ENCODE data around the gene TRMT10C. TPM values are rescaled to one million over a fixed set of nuclear protein-coding genes. Genes with fewer than 3 reads are reported as not detected.
"Not testable (repeated sequence)": the region's sequence is repeated elsewhere in the genome, so short reads cannot be mapped to it uniquely, and the experiment has no call there.

The TRMT10C gene
- polyA plus RNA-seq, 1 of the 3 experiments (the other 2 are of a cell fraction), result 13.7 TPM

DNA sequence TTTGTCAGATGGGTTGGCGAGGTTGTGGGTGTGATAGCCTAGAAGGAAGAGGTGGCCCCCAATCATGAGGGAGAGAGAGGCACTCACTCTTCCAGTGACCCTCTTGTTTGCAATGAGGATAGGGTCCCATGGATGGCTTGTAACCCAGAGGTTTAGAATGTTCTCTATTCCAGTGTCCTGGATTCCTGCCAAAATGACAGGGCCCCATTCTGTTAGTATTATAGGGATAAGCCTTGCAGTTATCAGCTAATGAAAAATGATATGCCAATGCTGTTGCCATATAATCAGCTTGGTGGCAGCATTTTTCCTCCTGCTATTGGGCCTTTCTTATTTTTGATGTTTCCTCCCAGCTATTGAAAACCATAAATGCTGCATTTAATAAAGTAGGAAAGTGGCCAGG, 25.4 kb upstream of the TRMT10C start (continued):
- TF ChIP-seq, protein P1, sequence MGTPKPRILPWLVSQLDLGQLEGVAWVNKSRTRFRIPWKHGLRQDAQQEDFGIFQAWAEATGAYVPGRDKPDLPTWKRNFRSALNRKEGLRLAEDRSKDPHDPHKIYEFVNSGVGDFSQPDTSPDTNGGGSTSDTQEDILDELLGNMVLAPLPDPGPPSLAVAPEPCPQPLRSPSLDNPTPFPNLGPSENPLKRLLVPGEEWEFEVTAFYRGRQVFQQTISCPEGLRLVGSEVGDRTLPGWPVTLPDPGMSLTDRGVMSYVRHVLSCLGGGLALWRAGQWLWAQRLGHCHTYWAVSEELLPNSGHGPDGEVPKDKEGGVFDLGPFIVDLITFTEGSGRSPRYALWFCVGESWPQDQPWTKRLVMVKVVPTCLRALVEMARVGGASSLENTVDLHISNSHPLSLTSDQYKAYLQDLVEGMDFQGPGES (IDR thresholded peaks at IDR 0.05; ENCODE audit: low read depth, low read length), result no peak

DNA sequence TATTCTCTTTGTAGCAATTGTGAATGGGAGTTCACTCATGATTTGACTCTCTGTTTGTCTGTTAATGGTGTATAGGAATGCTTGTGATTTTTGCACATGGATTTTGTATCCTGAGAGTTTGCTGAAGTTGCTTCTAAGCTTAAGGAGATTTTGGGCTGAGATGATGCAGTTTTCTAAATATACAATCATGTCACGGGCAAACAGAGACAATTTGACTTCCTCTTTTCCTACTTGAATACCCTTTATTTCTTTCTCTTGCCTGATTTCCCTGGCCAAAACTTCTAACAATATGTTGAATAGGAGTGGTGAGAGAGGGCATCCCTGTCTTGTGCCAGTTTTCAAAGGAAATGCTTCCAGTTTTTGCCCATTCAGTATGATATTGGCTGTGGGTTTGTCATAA, 24.7 kb upstream of the TRMT10C start:
- H3K4me2 ChIP-seq; H3K79me2 ChIP-seq (ENCODE audit: insufficient read depth); H3K9ac ChIP-seq; H4K20me1 ChIP-seq (ENCODE audit: insufficient read depth); H3K4me1 ChIP-seq (ENCODE audit: control insufficient read depth in 1 of 2, insufficient read depth in 2 of 2, low read depth in 1 of 2, low read length in 1 of 2); H2AFZ ChIP-seq (ENCODE audit: low read depth); POLR2A ChIA-PET; DNase-seq; H3K4me3 ChIP-seq (ENCODE audit: low read depth in 2 of 2, low read length in 1 of 2); H3K9me2 ChIP-seq; CTCF ChIA-PET; H3K36me3 ChIP-seq (replicated peaks in 1 of 2; ENCODE audit: control insufficient read depth in 1 of 2, insufficient read depth in 2 of 2, low read length in 1 of 2); H3K27ac ChIP-seq (ENCODE audit: low read depth in 2 of 2, low read length in 1 of 2); H3F3A ChIP-seq (replicated peaks; ENCODE audit: insufficient read depth); H3K9me3 ChIP-seq; H3K27me3 ChIP-seq (ENCODE audit: insufficient read depth): not testable (repeated sequence)
- 68% methylated on average over 1 of the region's 1 CpG for WGBS (ENCODE audit: low lambda C conversion rate)

DNA sequence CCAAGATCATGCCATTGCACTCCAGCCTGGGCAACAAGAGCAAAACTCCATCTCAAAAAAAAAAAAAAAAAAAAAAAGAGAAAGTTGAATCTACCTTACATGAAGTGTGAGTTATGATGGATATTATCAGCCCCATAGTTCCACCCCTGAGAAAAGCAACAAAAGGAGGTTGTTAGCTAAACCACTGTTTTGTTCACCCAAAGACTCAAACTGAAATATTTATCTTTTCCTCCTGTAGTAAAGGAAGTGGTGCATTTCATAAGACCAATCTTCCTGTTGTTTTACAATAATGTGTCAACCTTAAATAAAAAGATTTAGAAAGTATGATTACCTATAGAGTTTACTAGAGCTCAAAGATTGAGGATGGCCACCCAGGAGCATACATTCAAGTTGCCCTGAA, 18.7 kb upstream of the TRMT10C start:
- Histone ChIP-seq H3K36me3 (replicated peaks in 1 of 2; ENCODE audit: control insufficient read depth in 1 of 2, insufficient read depth in 2 of 2, low read length in 1 of 2) (no peaks in the 10 kb centered on the region), H3K9ac (no peak overlapping the region), H3K27ac (ENCODE audit: low read depth in 2 of 2, low read length in 1 of 2) (no peak overlapping the region), H4K20me1 (ENCODE audit: insufficient read depth) (no peaks in the 10 kb centered on the region), H3K79me2 (ENCODE audit: insufficient read depth) (no peaks in the 10 kb centered on the region), H3K4me1 (ENCODE audit: control insufficient read depth in 1 of 2, insufficient read depth in 2 of 2, low read depth in 1 of 2, low read length in 1 of 2) (no peaks in the 10 kb centered on the region), H3K4me2 (no peak overlapping the region), H3K4me3 (ENCODE audit: low read depth in 2 of 2, low read length in 1 of 2) (no peak overlapping the region), H3F3A (replicated peaks; ENCODE audit: insufficient read depth) (no peaks in the 10 kb centered on the region), H3K9me3 (no peaks in the 10 kb centered on the region), H2AFZ (ENCODE audit: low read depth) (no peak overlapping the region), H3K9me2 (no peaks in the 10 kb centered on the region), H3K27me3 (ENCODE audit: insufficient read depth) (no peaks in the 10 kb centered on the region)
- POLR2A ChIA-PET, result no interaction called here
- no peak for TF ChIP-seq EZH2phosphoT487 (IDR thresholded peaks at IDR 0.05; ENCODE audit: borderline replicate concordance, low read depth)
- TF ChIP-seq GATA2 (CRISPR knock-in tag; IDR thresholded peaks at IDR 0.05), result no peak
- DNase-seq, result no peak
- CTCF ChIA-PET, result interaction anchor here (1.5 kb wide), 1 partner anchor 13 kb away, joined by 4 read pairs; no protein-coding TSS in a partner anchor

DNA sequence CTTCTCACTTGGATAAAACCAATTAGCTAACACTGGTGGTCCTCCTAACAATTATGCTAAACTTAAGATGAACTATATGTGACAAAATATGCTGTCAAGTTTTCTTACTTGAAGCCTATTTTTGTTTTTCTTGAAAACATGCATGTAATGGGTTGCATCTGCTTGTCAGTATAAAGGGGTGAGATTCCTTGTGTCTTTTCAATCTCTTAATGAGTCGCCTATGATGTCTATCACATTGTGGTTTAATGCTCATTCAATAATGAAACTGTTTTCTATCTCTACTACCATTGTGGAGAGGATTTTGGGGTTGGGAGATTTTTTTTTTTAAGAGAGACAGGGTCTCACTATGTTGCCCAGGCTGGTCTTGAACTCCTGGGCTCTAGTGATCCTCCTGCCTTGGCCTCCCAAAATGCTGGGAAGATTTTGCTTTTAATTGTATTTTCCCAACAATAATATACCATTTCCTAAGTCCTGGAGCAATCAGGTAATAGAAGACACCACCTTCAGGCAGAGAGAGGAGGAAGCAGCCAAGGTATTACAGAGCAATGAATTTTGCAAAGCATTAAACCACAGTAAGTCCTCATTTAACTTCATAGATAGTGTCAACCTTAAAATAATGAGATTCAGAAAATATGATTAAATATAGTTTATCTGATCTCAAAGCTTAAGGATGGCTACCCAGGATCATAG, 17.4 kb upstream of the TRMT10C start:
- H3K4me3 ChIP-seq (ENCODE audit: low read depth in 2 of 2, low read length in 1 of 2), result no peak overlapping the region
- DNase-seq, result no peak
- no peaks in the 10 kb centered on the region for H3K9me2 ChIP-seq
- H3K9ac ChIP-seq, result no peak overlapping the region
- H2AFZ ChIP-seq (ENCODE audit: low read depth), result no peak overlapping the region
- no peaks in the 10 kb centered on the region for H3K9me3 ChIP-seq
- CTCF ChIA-PET, result interaction anchor here (0.9 to 1.5 kb wide), 2 partner anchors 15 to 29 kb away, joined by 4 read pairs; no protein-coding TSS in a partner anchor
- no peak overlapping the region for H3K4me2 ChIP-seq
- no peaks in the 10 kb centered on the region for H3K27me3 ChIP-seq (ENCODE audit: insufficient read depth)
- no peak overlapping the region for H3K27ac ChIP-seq (ENCODE audit: low read depth in 2 of 2, low read length in 1 of 2)
- POLR2A ChIA-PET, result interaction anchor here (0.6 kb wide), 1 partner anchor 18 kb away, joined by 3 read pairs; no protein-coding TSS in a partner anchor
- WGBS (ENCODE audit: low lambda C conversion rate), result 44% methylated on average over 1 of the region's 1 CpG
- no peaks in the 10 kb centered on the region for H3K36me3 ChIP-seq (replicated peaks in 1 of 2; ENCODE audit: control insufficient read depth in 1 of 2, insufficient read depth in 2 of 2, low read length in 1 of 2)
- no peaks in the 10 kb centered on the region for H4K20me1 ChIP-seq (ENCODE audit: insufficient read depth)
- H3K79me2 ChIP-seq (ENCODE audit: insufficient read depth), result no peaks in the 10 kb centered on the region
- no peaks in the 10 kb centered on the region for H3K4me1 ChIP-seq (ENCODE audit: control insufficient read depth in 1 of 2, insufficient read depth in 2 of 2, low read depth in 1 of 2, low read length in 1 of 2)
- no peaks in the 10 kb centered on the region for H3F3A ChIP-seq (replicated peaks; ENCODE audit: insufficient read depth)
- TF ChIP-seq, protein P1 (IDR thresholded peaks at IDR 0.05; ENCODE audit: low read depth, low read length), result no peak
- TF ChIP-seq FOXJ3 (CRISPR knock-in tag; IDR thresholded peaks at IDR 0.05), result no peak
- no peak for TF ChIP-seq RAD21 (IDR thresholded peaks at IDR 0.05; ENCODE audit: low read length)
- no peak for TF ChIP-seq TAF1 (IDR thresholded peaks at IDR 0.05; ENCODE audit: borderline replicate concordance, low read depth, low read length)
- TF ChIP-seq, protein P2, sequence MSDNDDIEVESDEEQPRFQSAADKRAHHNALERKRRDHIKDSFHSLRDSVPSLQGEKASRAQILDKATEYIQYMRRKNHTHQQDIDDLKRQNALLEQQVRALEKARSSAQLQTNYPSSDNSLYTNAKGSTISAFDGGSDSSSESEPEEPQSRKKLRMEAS (IDR thresholded peaks at IDR 0.05; ENCODE audit: low read depth), result no peak
- TF ChIP-seq, protein P3, sequence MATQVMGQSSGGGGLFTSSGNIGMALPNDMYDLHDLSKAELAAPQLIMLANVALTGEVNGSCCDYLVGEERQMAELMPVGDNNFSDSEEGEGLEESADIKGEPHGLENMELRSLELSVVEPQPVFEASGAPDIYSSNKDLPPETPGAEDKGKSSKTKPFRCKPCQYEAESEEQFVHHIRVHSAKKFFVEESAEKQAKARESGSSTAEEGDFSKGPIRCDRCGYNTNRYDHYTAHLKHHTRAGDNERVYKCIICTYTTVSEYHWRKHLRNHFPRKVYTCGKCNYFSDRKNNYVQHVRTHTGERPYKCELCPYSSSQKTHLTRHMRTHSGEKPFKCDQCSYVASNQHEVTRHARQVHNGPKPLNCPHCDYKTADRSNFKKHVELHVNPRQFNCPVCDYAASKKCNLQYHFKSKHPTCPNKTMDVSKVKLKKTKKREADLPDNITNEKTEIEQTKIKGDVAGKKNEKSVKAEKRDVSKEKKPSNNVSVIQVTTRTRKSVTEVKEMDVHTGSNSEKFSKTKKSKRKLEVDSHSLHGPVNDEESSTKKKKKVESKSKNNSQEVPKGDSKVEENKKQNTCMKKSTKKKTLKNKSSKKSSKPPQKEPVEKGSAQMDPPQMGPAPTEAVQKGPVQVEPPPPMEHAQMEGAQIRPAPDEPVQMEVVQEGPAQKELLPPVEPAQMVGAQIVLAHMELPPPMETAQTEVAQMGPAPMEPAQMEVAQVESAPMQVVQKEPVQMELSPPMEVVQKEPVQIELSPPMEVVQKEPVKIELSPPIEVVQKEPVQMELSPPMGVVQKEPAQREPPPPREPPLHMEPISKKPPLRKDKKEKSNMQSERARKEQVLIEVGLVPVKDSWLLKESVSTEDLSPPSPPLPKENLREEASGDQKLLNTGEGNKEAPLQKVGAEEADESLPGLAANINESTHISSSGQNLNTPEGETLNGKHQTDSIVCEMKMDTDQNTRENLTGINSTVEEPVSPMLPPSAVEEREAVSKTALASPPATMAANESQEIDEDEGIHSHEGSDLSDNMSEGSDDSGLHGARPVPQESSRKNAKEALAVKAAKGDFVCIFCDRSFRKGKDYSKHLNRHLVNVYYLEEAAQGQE (IDR thresholded peaks at IDR 0.05; ENCODE audit: low read depth, low read length), result no peak
- TF ChIP-seq ELF1 (IDR thresholded peaks at IDR 0.05), result no peak
- TF ChIP-seq NFIC (IDR thresholded peaks at IDR 0.05; ENCODE audit: borderline replicate concordance), result no peak
- TF ChIP-seq MXI1 (IDR thresholded peaks at IDR 0.05; ENCODE audit: low read depth, low read length), result no peak
